Stomach smooth muscle (tissue), 2 donors: ENCODE data around the gene PJA2.
"Not testable (repeated sequence)": the region's sequence is repeated elsewhere in the genome, so short reads cannot be mapped to it uniquely, and the experiment has no call there.

Source experiments
- H3K27ac ChIP-seq: one replicate; pipeline ENCODE4 v1.7.0; 2013; ENCODE audit warnings: mild to moderate bottlenecking, low read length, inconsistent platforms
- H3K27me3 ChIP-seq, 2 donors: one replicate each; pipeline ENCODE4 v1.7.0; 2013; ENCODE audit warnings: low read length in 2 of 2; ENCODE audit not compliant: insufficient read depth in 2 of 2, control insufficient read depth in 1 of 2
- H3K36me3 ChIP-seq, 2 donors: one replicate each; pipeline ENCODE4 v1.7.0; 2013; ENCODE audit warnings: low read length in 2 of 2; ENCODE audit not compliant: control insufficient read depth in 2 of 2, insufficient read depth in 2 of 2
- H3K4me1 ChIP-seq: one replicate; pipeline ENCODE4 v1.7.0; 2013; ENCODE audit warnings: low read length; ENCODE audit not compliant: control insufficient read depth, insufficient read depth
- H3K4me3 ChIP-seq, 2 donors: one replicate each; pipeline ENCODE4 v1.7.0; 2013; ENCODE audit warnings: low read length in 2 of 2
- H3K9ac ChIP-seq, 2 donors: one replicate each; pipeline ENCODE4 v1.7.0; 2013; ENCODE audit warnings: low read length in 2 of 2, mild to moderate bottlenecking in 1 of 2
- H3K9me3 ChIP-seq, 2 donors: one replicate each; pipeline ENCODE4 v1.7.0; 2013; ENCODE audit warnings: low read length in 2 of 2; ENCODE audit not compliant: control insufficient read depth in 2 of 2
- donor health status: healthy.
- donor health status: Pancreatic carcinoma.

The PJA2 gene

GRCh38 chr5:109425521-109425920 is 15.7 kb upstream of the PJA2 start:
- H3K4me1 ChIP-seq, H3K27me3 ChIP-seq, H3K9ac ChIP-seq, H3K36me3 ChIP-seq, H3K4me3 ChIP-seq, H3K9me3 ChIP-seq, H3K27ac ChIP-seq: not testable (repeated sequence)

- Histone ChIP-seq H3K4me1 (peaks cover 5% of the 10 kb centered on the region), H3K9me3 (no peaks in the 10 kb centered on the region), H3K9ac (no peak overlapping the region), H3K27ac (no peak overlapping the region), H3K27me3 (no peaks in the 10 kb centered on the region), H3K36me3 (no peaks in the 10 kb centered on the region), H3K4me3 (no peak overlapping the region)
Observed at GRCh38 chr5:109421956-109422355, 12.2 kb upstream of the PJA2 start.

GRCh38 chr5:109418712-109419352 is 9.1 kb upstream of the PJA2 start:
- Histone ChIP-seq H3K9me3 (no peaks in the 10 kb centered on the region), H3K36me3 (no peaks in the 10 kb centered on the region), H3K4me3 (no peak overlapping the region), H3K9ac (no peak overlapping the region), H3K4me1 (no peaks in the 10 kb centered on the region), H3K27ac (no peak overlapping the region), H3K27me3 (no peaks in the 10 kb centered on the region)

- Histone ChIP-seq H3K4me3 (no peak overlapping the region), H3K9ac (no peak overlapping the region), H3K27me3 (no peaks in the 10 kb centered on the region), H3K4me1 (peaks cover 17% of the 10 kb centered on the region), H3K27ac (no peak overlapping the region), H3K36me3 (no peaks in the 10 kb centered on the region), H3K9me3 (no peaks in the 10 kb centered on the region)
Observed at GRCh38 chr5:109416882-109417281, 7.1 kb upstream of the PJA2 start.

GRCh38 chr5:109413921-109414461 is 4.2 kb upstream of the PJA2 start:
- H3K27ac ChIP-seq = peak overlapping the region; percentile 100
- H3K9me3 ChIP-seq, H3K27me3 ChIP-seq, H3K36me3 ChIP-seq, H3K4me3 ChIP-seq, H3K9ac ChIP-seq: not testable (repeated sequence)
- H3K4me1 ChIP-seq = peaks cover 25% of the 10 kb centered on the region

- Histone ChIP-seq H3K9ac (peak overlapping the region; percentile 13 to 14), H3K36me3 (no peaks in the 10 kb centered on the region), H3K27me3 (no peaks in the 10 kb centered on the region), H3K27ac (peak overlapping the region; percentile 100), H3K4me1 (peaks cover 25% of the 10 kb centered on the region), H3K4me3 (peak overlapping the region in 1 of 2 donors; percentile 36), H3K9me3 (no peaks in the 10 kb centered on the region)
Observed at GRCh38 chr5:109413458-109413857, 3.7 kb upstream of the PJA2 start.

GRCh38 chr5:109412981-109413402 is 3.2 kb upstream of the PJA2 start:
- no peaks in the 10 kb centered on the region for H3K36me3 ChIP-seq
- peak overlapping the region in 1 of 2 donors; percentile 36 for H3K4me3 ChIP-seq
- peak overlapping the region; percentile 13 to 14 for H3K9ac ChIP-seq
- H3K4me1 ChIP-seq = peaks cover 25% of the 10 kb centered on the region
- no peaks in the 10 kb centered on the region for H3K27me3 ChIP-seq
- H3K27ac ChIP-seq = peak overlapping the region; percentile 100
- H3K9me3 ChIP-seq = no peaks in the 10 kb centered on the region

- H3K9ac ChIP-seq = peak overlapping the region in 1 of 2 donors; percentile 99
- no peak overlapping the region for H3K4me3 ChIP-seq
- H3K27me3 ChIP-seq = no peaks in the 10 kb centered on the region
- peak overlapping the region; percentile 100 for H3K27ac ChIP-seq
- no peaks in the 10 kb centered on the region for H3K36me3 ChIP-seq
- H3K4me1 ChIP-seq = peaks cover 25% of the 10 kb centered on the region
- H3K9me3 ChIP-seq = no peaks in the 10 kb centered on the region
Observed at GRCh38 chr5:109411627-109412026, 1.9 kb upstream of the PJA2 start.

GRCh38 chr5:109411149-109411514 is 1.4 kb upstream of the PJA2 start:
- Histone ChIP-seq H3K4me3 (peak overlapping the region; percentile 86 to 97), H3K9ac (peak overlapping the region; percentile 99), H3K9me3 (no peaks in the 10 kb centered on the region), H3K36me3 (no peaks in the 10 kb centered on the region), H3K27me3 (no peaks in the 10 kb centered on the region), H3K27ac (peak overlapping the region; percentile 100), H3K4me1 (peaks cover 25% of the 10 kb centered on the region)

GRCh38 chr5:109410389-109411148 is 795 bp upstream of the PJA2 start:
- Histone ChIP-seq H3K4me3 (peak overlapping the region; percentile 86 to 97), H3K27ac (peak overlapping the region; percentile 100), H3K9me3 (no peaks in the 10 kb centered on the region), H3K36me3 (no peaks in the 10 kb centered on the region), H3K27me3 (no peaks in the 10 kb centered on the region), H3K4me1 (peaks cover 25% of the 10 kb centered on the region), H3K9ac (peak overlapping the region; percentile 99)
